HepG2 (cell line): ENCODE results near the gene CD72. TPM values are rescaled to one million over a fixed set of nuclear protein-coding genes. Genes with fewer than 3 reads are reported as not detected.

Experiments used
- BCLAF1 ChIP-seq: fragments of 450-650 bp; IDR thresholded peaks from 2 replicates; pipeline ENCODE4 v1.6.1; 2017; ENCODE audit warnings: mild to moderate bottlenecking
- BRCA1 ChIP-seq: sonication (generic); formaldehyde crosslinking; IDR thresholded peaks from 2 replicates; pipeline ENCODE4 v1.4.0; 2020; ENCODE audit warnings: missing genetic modification reagents
- CCDC6 ChIP-seq: sonication (generic); formaldehyde crosslinking; IDR thresholded peaks from 2 replicates; pipeline ENCODE4 v1.8.1; 2022; ENCODE audit warnings: mild to moderate bottlenecking, missing genetic modification reagents, moderate library complexity
- KAT2B ChIP-seq: fragments of 150-350 bp; IDR thresholded peaks from 2 replicates; pipeline ENCODE4 v1.6.1; 2014; ENCODE audit warnings: low read depth, low read length, borderline replicate concordance
- PHB2 ChIP-seq: fragments of 450-650 bp; IDR thresholded peaks from 2 replicates; pipeline ENCODE4 v1.6.1; 2018; ENCODE audit not compliant: partially characterized antibody
- PHF21A ChIP-seq: sonication (generic); formaldehyde crosslinking; IDR thresholded peaks from 2 replicates; pipeline ENCODE4 v1.5.0; 2020; ENCODE audit warnings: mild to moderate bottlenecking, missing genetic modification reagents
- YEATS4 ChIP-seq: sonication (generic); formaldehyde crosslinking; IDR thresholded peaks from 2 replicates; pipeline ENCODE4 v1.4.0; 2020; ENCODE audit warnings: missing genetic modification reagents, borderline replicate concordance
- ZNF275 ChIP-seq: sonication (generic); formaldehyde crosslinking; IDR thresholded peaks from 2 replicates; pipeline ENCODE4 v1.8.0; 2022; ENCODE audit warnings: missing genetic modification reagents, mild to moderate bottlenecking, inconsistent platforms, borderline replicate concordance
- ZNF407 ChIP-seq: sonication (generic); formaldehyde crosslinking; IDR thresholded peaks from one replicate; pipeline ENCODE4 v1.5.1; 2020; ENCODE audit warnings: mild to moderate bottlenecking, missing genetic modification reagents; ENCODE audit errors: not compliant biosample characterization
- ZNF432 ChIP-seq: sonication (generic); formaldehyde crosslinking; IDR thresholded peaks from 2 replicates; pipeline ENCODE4 v1.5.0; 2020; ENCODE audit warnings: missing genetic modification reagents, mild to moderate bottlenecking, borderline replicate concordance
- ZNF503 ChIP-seq: sonication (generic); formaldehyde crosslinking; IDR thresholded peaks from 2 replicates; pipeline ENCODE4 v1.4.0; 2020; ENCODE audit warnings: missing genetic modification reagents
- ZNF782 ChIP-seq: sonication (generic); formaldehyde crosslinking; IDR thresholded peaks from 2 replicates; pipeline ENCODE4 v1.4.0; 2020; ENCODE audit warnings: missing genetic modification reagents, mild to moderate bottlenecking, borderline replicate concordance
- ZSCAN21 ChIP-seq: sonication (generic); formaldehyde crosslinking; IDR thresholded peaks from 2 replicates; pipeline ENCODE4 v1.8.0; 2022; ENCODE audit warnings: mild to moderate bottlenecking, missing genetic modification reagents, moderate library complexity, borderline replicate concordance
- polyA plus RNA-seq, 8 experiments: library from polyadenylated mRNA; depleted of rRNA in 3 of 8; stranded (reverse) in 7 of 8; unstranded in 1 of 8; fragments of >200 nt; fragmentation: Illumina TruSeq in 4 of 8; extraction: Trizol in 4 of 8; gene quantifications; 2 replicates each; pipeline versions ENCODE4 v1.2.1 to v1.2.3, GENCODE V29; 2011 to 2016; ENCODE audit warnings: low read depth in 4 of 8, missing spikeins in 1 of 8, mixed read lengths in 1 of 8; ENCODE audit not compliant: insufficient read depth in 1 of 8
- total RNA-seq, 5 experiments: library from RNA; depleted of rRNA; stranded (reverse); fragments of >200 nt; fragmentation: Illumina TruSeq; extraction: Trizol; gene quantifications; 2 replicates each; pipeline ENCODE4 v1.2.3, GENCODE V29; 2016; ENCODE audit warnings: low read depth in 1 of 5

The CD72 gene
- total and polyA plus RNA-seq, 2 of the 13 experiments (the other 11 are each of a cell fraction or from before 2014, with no cell fraction given): 0.18 to 1.1 TPM

GRCh38 chr9:35664531-35665470, 46.6 kb upstream of the CD72 start, which contains the start of gene ARHGEF39 (continued):
- TF ChIP-seq ZSCAN21 (CRISPR knock-in tag) (peak; percentile 93), ZNF782 (CRISPR knock-in tag) (no peak), ZNF275 (CRISPR knock-in tag) (peak; percentile 59; the same call in 1 of the 2 replicates), BRCA1 (0 out of 2 replicates have a peak, but pooled peaks have one; percentile 58), PHF21A (CRISPR knock-in tag) (peak; percentile 76), PHB2 (no peak), ZNF503 (CRISPR knock-in tag) (peak; percentile 18; the same call in 1 of the 2 replicates), YEATS4 (CRISPR knock-in tag) (peak; percentile 97), ZNF432 (no peak), ZNF407 (CRISPR knock-in tag) (peak; percentile 85), BCLAF1 (no peak), KAT2B (no peak), CCDC6 (CRISPR knock-in tag) (peak; percentile 100)
